Right lobe of liver (tissue), 6 donors: Measurements from ENCODE around the gene ALDH1L1. TPM values are rescaled to one million over a fixed set of nuclear protein-coding genes. Genes with fewer than 3 reads are reported as not detected.

Experiments used
- ATAC-seq, 4 donors: fragments of 200-7000 bp; cut with Tn5 transposase; one replicate each; pipeline ENCODE4 v1.9.1; 2020; ENCODE audit warnings: mild to moderate bottlenecking in 4 of 4, moderate library complexity in 4 of 4
- DNase-seq, 3 donors: peaks; one replicate each; pipeline ENCODE4 v3.0.0-alpha.2; 2020
- H3K27ac ChIP-seq, 3 donors: fragments of 200-600 bp; one replicate each; pipeline ENCODE4 v1.8.0; 2022
- H3K27me3 ChIP-seq, 2 donors: fragments of 200-600 bp; one replicate each; pipeline ENCODE4 v1.8.0; 2022
- H3K36me3 ChIP-seq, 4 donors: fragments of 200-600 bp; sonication (generic) in 1 of 4; one replicate each; pipeline versions ENCODE4 v1.5.1 to v1.8.0; 2017 to 2022; ENCODE audit warnings: control low read depth in 1 of 4
- H3K4me1 ChIP-seq, 4 donors: fragments of 200-600 bp; sonication (generic) in 1 of 4; one replicate each; pipeline versions ENCODE4 v1.5.1 to v1.8.0; 2017 to 2022; ENCODE audit warnings: control low read depth in 1 of 4
- H3K4me3 ChIP-seq, 3 donors: fragments of 200-600 bp; one replicate each; pipeline ENCODE4 v1.8.0; 2022
- H3K9me3 ChIP-seq, 4 donors: fragments of 200-600 bp; sonication (generic) in 1 of 4; one replicate each; pipeline versions ENCODE4 v1.5.1 to v1.8.0; 2017 to 2022; ENCODE audit warnings: control low read depth in 1 of 4
- POLR2A ChIP-seq: fragments of 450-650 bp; IDR thresholded peaks from one replicate; pipeline ENCODE4 v1.6.1; 2017; ENCODE audit warnings: antibody characterized with exemption, mild to moderate bottlenecking
- WGBS: methylation state at CpG from one replicate; pipeline ENCODE4 v1.1.6; 2018; ENCODE audit warnings: low coverage, low lambda C conversion rate; ENCODE audit not compliant: insufficient coverage; ENCODE audit errors: missing lambda C conversion rate; 5-methylcytosine and 5-hydroxymethylcytosine counted together
- intact Hi-C, 2 donors: fragments of 100-400 bp; cut with DNase I; formaldehyde crosslinking; loops; one replicate each; pipeline versions ENCODE4 v1.11.2 to v1.14.1; 2022
- total RNA-seq, 6 experiments: library from RNA; depleted of rRNA in 2 of 6; stranded (reverse); fragments of >200 nt in 2 of 6; fragmentation: NEBNext Ultra II Directional in 3 of 6; extraction: Animal tissue kit (Norgen Biotek cat#: 25700) in 3 of 6; gene quantifications; one replicate each; pipeline versions ENCODE4 v1.1.0 to v1.2.4, GENCODE V29; 2016 to 2023
- TF ChIP-seq, protein P1 (sequence below), 4 donors: fragments of 200-600 bp in 3 of 4; fragments of 450-650 bp in 1 of 4; IDR thresholded peaks; one replicate each; pipeline versions ENCODE4 v1.5.1 to v1.8.0; 2016 to 2022; ENCODE audit warnings: antibody characterized with exemption in 4 of 4, mild to moderate bottlenecking in 2 of 4
- donor health status: DM: no; HTN: yes; CAD: no.
- donor health status: DM: no; HTN: no; CAD: no.
- donor health status: DM: no; HTN: no; CAD: no.
- donor health status: DM: no; HTN: yes; CAD: no.
- donor health status: DM: no; HTN: yes; CAD: no.

Gene ALDH1L1
- total RNA-seq, 6 experiments from 2014 or later: 94.9 to 962 (median 353) TPM

- TF ChIP-seq, protein P1, sequence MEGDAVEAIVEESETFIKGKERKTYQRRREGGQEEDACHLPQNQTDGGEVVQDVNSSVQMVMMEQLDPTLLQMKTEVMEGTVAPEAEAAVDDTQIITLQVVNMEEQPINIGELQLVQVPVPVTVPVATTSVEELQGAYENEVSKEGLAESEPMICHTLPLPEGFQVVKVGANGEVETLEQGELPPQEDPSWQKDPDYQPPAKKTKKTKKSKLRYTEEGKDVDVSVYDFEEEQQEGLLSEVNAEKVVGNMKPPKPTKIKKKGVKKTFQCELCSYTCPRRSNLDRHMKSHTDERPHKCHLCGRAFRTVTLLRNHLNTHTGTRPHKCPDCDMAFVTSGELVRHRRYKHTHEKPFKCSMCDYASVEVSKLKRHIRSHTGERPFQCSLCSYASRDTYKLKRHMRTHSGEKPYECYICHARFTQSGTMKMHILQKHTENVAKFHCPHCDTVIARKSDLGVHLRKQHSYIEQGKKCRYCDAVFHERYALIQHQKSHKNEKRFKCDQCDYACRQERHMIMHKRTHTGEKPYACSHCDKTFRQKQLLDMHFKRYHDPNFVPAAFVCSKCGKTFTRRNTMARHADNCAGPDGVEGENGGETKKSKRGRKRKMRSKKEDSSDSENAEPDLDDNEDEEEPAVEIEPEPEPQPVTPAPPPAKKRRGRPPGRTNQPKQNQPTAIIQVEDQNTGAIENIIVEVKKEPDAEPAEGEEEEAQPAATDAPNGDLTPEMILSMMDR (IDR thresholded peaks at IDR 0.05): no peak
- no peak for TF ChIP-seq POLR2A
- Histone ChIP-seq H3K9me3 (no peaks in the 10 kb centered on the region), H3K36me3 (peaks cover 0 to 92% (median 22%) of the 10 kb centered on the region in 4 donors), H3K4me1 (no peaks in the 10 kb centered on the region), H3K27ac (no peak overlapping the region), H3K4me3 (no peak overlapping the region), H3K27me3 (no peaks in the 10 kb centered on the region)
- 62% methylated on average over 6 of the region's 10 CpGs for WGBS
- DNase-seq (peak; percentile 5 to 51 (median 42)), ATAC-seq (no peak)
- intact Hi-C loops: no loop called here
These were observed 52.9 kb downstream of the ALDH1L1 start for GRCh38 chr3:126127452-126127851.

DNA sequence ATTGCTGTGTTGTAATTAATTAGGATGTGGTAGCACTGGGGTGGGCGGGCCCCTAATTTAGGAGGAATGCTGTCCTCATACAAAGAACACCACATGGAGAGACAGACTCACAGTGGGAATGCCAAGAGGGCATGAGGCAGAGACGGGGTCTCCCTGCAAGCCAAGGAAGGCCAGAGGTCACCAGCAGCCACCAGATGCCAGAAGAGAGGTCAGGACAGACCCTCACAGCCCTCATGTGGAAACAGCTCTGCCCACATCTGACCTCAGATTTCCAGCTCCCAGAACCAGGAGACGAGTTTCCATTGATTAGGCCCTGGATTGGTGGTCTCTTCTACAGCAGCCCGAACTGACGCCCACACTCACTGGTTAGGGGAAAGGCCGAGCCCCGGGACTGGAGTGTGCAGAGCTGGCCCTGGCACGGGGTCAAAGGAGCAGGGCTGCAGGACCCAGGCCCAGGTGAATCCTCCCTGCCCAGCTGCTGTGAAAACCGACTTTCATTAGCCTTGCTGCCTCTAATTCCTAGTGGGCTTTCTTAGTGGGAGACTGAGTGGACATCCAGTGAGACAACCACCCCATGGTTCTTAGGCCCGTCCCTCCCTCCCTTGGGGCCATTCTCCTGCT, 53.5 kb downstream of the ALDH1L1 start:
- TF ChIP-seq, protein P1 (IDR thresholded peaks at IDR 0.05): no peak
- TF ChIP-seq POLR2A: no peak
- peak; percentile 13 to 49 (median 45) for DNase-seq
- 67% methylated on average over 5 of the region's 10 CpGs for WGBS

GRCh38 chr3:126126286-126126685, 54.1 kb downstream of the ALDH1L1 start:
- TF ChIP-seq, protein P1 (IDR thresholded peaks at IDR 0.05): no peak
- no peak for TF ChIP-seq POLR2A
- intact Hi-C loops: no loop called here
- H3K4me3 ChIP-seq: no peak overlapping the region
- WGBS: 61% methylated on average over 2 of the region's 12 CpGs
- DNase-seq (peak; percentile 6 to 42 (median 42)), ATAC-seq (peak in 1 of 4 donors; percentile 2)
- no peaks in the 10 kb centered on the region for H3K27me3 ChIP-seq
- H3K9me3 ChIP-seq: no peaks in the 10 kb centered on the region
- H3K36me3 ChIP-seq: peaks cover 0 to 92% (median 27%) of the 10 kb centered on the region in 4 donors
- H3K27ac ChIP-seq: no peak overlapping the region
- H3K4me1 ChIP-seq: no peaks in the 10 kb centered on the region

More for the DNA sequence above, 53.5 kb downstream of the ALDH1L1 start:
- Histone ChIP-seq H3K9me3 (no peaks in the 10 kb centered on the region), H3K27ac (no peak overlapping the region), H3K4me3 (no peak overlapping the region), H3K27me3 (no peaks in the 10 kb centered on the region), H3K36me3 (peaks cover 0 to 92% (median 24%) of the 10 kb centered on the region in 4 donors), H3K4me1 (no peaks in the 10 kb centered on the region)
- intact Hi-C loops: no loop called here
- ATAC-seq: no peak

- WGBS: no CpG with 5 or more reads among the region's 2 CpGs
- H3K9me3 ChIP-seq: no peaks in the 10 kb centered on the region
- no peaks in the 10 kb centered on the region for H3K4me1 ChIP-seq
- H3K4me3 ChIP-seq: no peak overlapping the region
- no peak for TF ChIP-seq POLR2A
- TF ChIP-seq, protein P1 (IDR thresholded peaks at IDR 0.05): no peak
- no peaks in the 10 kb centered on the region for H3K27me3 ChIP-seq
- ATAC-seq (no peak), DNase-seq (peak in 2 of 3 donors; percentile 2 to 38)
- intact Hi-C loops: no loop called here
- peaks cover 0 to 92% (median 26%) of the 10 kb centered on the region in 4 donors for H3K36me3 ChIP-seq
- H3K27ac ChIP-seq: no peak overlapping the region
These were observed 54.6 kb downstream of the ALDH1L1 start for GRCh38 chr3:126125781-126126251.
